Activated B cell treated with CpG ODN at 0.5 μM for 24 hours (primary cell): ENCODE data around the gene UGT2B28. TPM values are rescaled to one million over a fixed set of nuclear protein-coding genes. Genes with fewer than 3 reads are reported as not detected.
"Not testable (repeated sequence)": the region's sequence is repeated elsewhere in the genome, so short reads cannot be mapped to it uniquely, and the experiment has no call there.

Experiments
- ATAC-seq: fragments of 200-7000 bp; cut with Tn5 transposase; one replicate; pipeline ENCODE4 v1.10.0; 2021; ENCODE audit warnings: low read depth, mild to moderate bottlenecking, moderate library complexity
- CTCF ChIA-PET: fragments of 350-600 bp; sonication (Branson Sonifier 250); formaldehyde crosslinking; loops from one replicate; lab custom pipeline; 2021; ENCODE audit warnings: antibody characterized with exemption; lab: Charles Lee
- POLR2A ChIA-PET: fragments of 350-600 bp; sonication (Branson Sonifier 250); formaldehyde crosslinking; loops from one replicate; lab custom pipeline; 2021; ENCODE audit warnings: antibody characterized with exemption; lab: Charles Lee
- DNase-seq: peaks from one replicate; pipeline ENCODE4 v3.0.0; 2022
- H3K27ac Mint-ChIP-seq: one replicate; pipeline ENCODE4 v1.8.0; 2020; ENCODE audit warnings: mixed read lengths
- H3K27me3 Mint-ChIP-seq: one replicate; pipeline ENCODE4 v1.8.0; 2021; ENCODE audit warnings: mixed read lengths
- H3K36me3 Mint-ChIP-seq: one replicate; pipeline ENCODE4 v1.8.0; 2021; ENCODE audit warnings: low read depth, mixed read lengths
- H3K4me1 Mint-ChIP-seq: one replicate; pipeline ENCODE4 v1.8.0; 2021; ENCODE audit warnings: mixed read lengths
- H3K4me3 Mint-ChIP-seq: one replicate; pipeline ENCODE4 v1.8.0; 2020; ENCODE audit warnings: mild to moderate bottlenecking, mixed read lengths
- H3K9me3 Mint-ChIP-seq: one replicate; pipeline ENCODE4 v1.8.0; 2020; ENCODE audit warnings: mixed read lengths
- CTCF ChIP-seq: fragments of 200-600 bp; IDR thresholded peaks from one replicate; pipeline ENCODE4 v1.8.0; 2022; ENCODE audit warnings: antibody characterized with exemption, mild to moderate bottlenecking
- intact Hi-C: fragments of 100-400 bp; cut with micrococcal nuclease; formaldehyde crosslinking; loops from one replicate; pipeline ENCODE4 v1.15.1; 2024
- total RNA-seq: library from RNA; stranded (reverse); gene quantifications from 2 replicates; pipeline ENCODE4 v1.2.3, GENCODE V29; 2022

The UGT2B28 gene
- total RNA-seq, 1 donor from 2014 or later: not detected

GRCh38 chr4:69308426-69309033 is 28.3 kb downstream of the UGT2B28 start:
- CTCF ChIA-PET: interaction anchor here (0.6 kb wide), 1 partner anchor 17 kb away, joined by 3 read pairs; no protein-coding TSS in a partner anchor
- H3K9me3 Mint-ChIP-seq, ATAC-seq, H3K4me3 Mint-ChIP-seq, H3K27ac Mint-ChIP-seq, H3K27me3 Mint-ChIP-seq, H3K4me1 Mint-ChIP-seq, H3K36me3 Mint-ChIP-seq, DNase-seq, POLR2A ChIA-PET, intact Hi-C loops: not testable (repeated sequence)

- DNase-seq, H3K27ac Mint-ChIP-seq, H3K4me3 Mint-ChIP-seq, H3K36me3 Mint-ChIP-seq, H3K9me3 Mint-ChIP-seq, ATAC-seq, H3K4me1 Mint-ChIP-seq, H3K27me3 Mint-ChIP-seq, intact Hi-C loops: not testable (repeated sequence)
- CTCF ChIA-PET: interaction anchor here (0.6 kb wide), 1 partner anchor 68 kb away, joined by 3 read pairs; no protein-coding TSS in a partner anchor
- POLR2A ChIA-PET: interaction anchor here (0.7 kb wide), 1 partner anchor 826 kb away, joined by 4 read pairs; no protein-coding TSS in a partner anchor
Measured at GRCh38 chr4:69309549-69310076, 29.3 kb downstream of the UGT2B28 start.

- intact Hi-C loops, H3K27ac Mint-ChIP-seq, H3K27me3 Mint-ChIP-seq, H3K4me3 Mint-ChIP-seq, CTCF ChIA-PET, H3K9me3 Mint-ChIP-seq, ATAC-seq, DNase-seq, H3K36me3 Mint-ChIP-seq, POLR2A ChIA-PET, H3K4me1 Mint-ChIP-seq: not testable (repeated sequence)
Measured at GRCh38 chr4:69310262-69310661, 30.0 kb downstream of the UGT2B28 start.

GRCh38 chr4:69317669-69318298 is 37.5 kb downstream of the UGT2B28 start:
- H3K36me3 Mint-ChIP-seq, H3K4me1 Mint-ChIP-seq, DNase-seq, H3K4me3 Mint-ChIP-seq, CTCF ChIA-PET, H3K27ac Mint-ChIP-seq, H3K27me3 Mint-ChIP-seq, POLR2A ChIA-PET, ATAC-seq, H3K9me3 Mint-ChIP-seq: not testable (repeated sequence)
- intact Hi-C loops: loop anchor here (5.0 kb wide), 1 partner anchor 1240 kb away; no protein-coding TSS in a partner anchor

- no peak for TF ChIP-seq CTCF
- Mint-ChIP-seq H3K4me1 (no peaks in the 10 kb centered on the region), H3K4me3 (no peak overlapping the region), H3K27ac (no peak overlapping the region), H3K9me3 (no peaks in the 10 kb centered on the region), H3K36me3 (no peaks in the 10 kb centered on the region), H3K27me3 (no peaks in the 10 kb centered on the region)
- POLR2A ChIA-PET: no interaction called here
- no peak for DNase-seq
- CTCF ChIA-PET: no interaction called here
- no peak for ATAC-seq
- intact Hi-C loops: no loop called here
Measured at GRCh38 chr4:69321153-69321729, 41.0 kb downstream of the UGT2B28 start.

- no peaks in the 10 kb centered on the region for H3K9me3 Mint-ChIP-seq
- ChIA-PET POLR2A (no interaction called here), CTCF (no interaction called here)
- no peaks in the 10 kb centered on the region for H3K4me1 Mint-ChIP-seq
- no peaks in the 10 kb centered on the region for H3K36me3 Mint-ChIP-seq
- intact Hi-C loops: no loop called here
- H3K27ac Mint-ChIP-seq: no peak overlapping the region
- H3K4me3 Mint-ChIP-seq: no peak overlapping the region
- TF ChIP-seq CTCF: no peak
- ATAC-seq (no peak), DNase-seq (no peak)
- H3K27me3 Mint-ChIP-seq: no peaks in the 10 kb centered on the region
Measured at GRCh38 chr4:69322055-69322454, 41.8 kb downstream of the UGT2B28 start.

GRCh38 chr4:69323284-69323683 is 43.0 kb downstream of the UGT2B28 start:
- Mint-ChIP-seq H3K4me3 (no peak overlapping the region), H3K9me3 (no peaks in the 10 kb centered on the region), H3K27ac (no peak overlapping the region), H3K36me3 (no peaks in the 10 kb centered on the region), H3K27me3 (no peaks in the 10 kb centered on the region), H3K4me1 (no peaks in the 10 kb centered on the region)
- TF ChIP-seq CTCF: no peak
- ChIA-PET CTCF (no interaction called here), POLR2A (no interaction called here)
- intact Hi-C loops: no loop called here
- DNase-seq (no peak), ATAC-seq (no peak)
